T-helper 17 cell (primary cell): ENCODE measurements around the gene BICC1. TPM values are rescaled to one million over a fixed set of nuclear protein-coding genes. Genes with fewer than 3 reads are reported as not detected.

Source experiments
- ATAC-seq: fragments of 150-1000 bp; cut with Tn5 transposase; 2 replicates; pipeline ENCODE4 v1.10.0; 2021; ENCODE audit warnings: mild to moderate bottlenecking, moderate library complexity
- DNase-seq, 3 donors: peaks; one replicate each; pipeline versions ENCODE4 v3.0.0 to v3.0.0-alpha.2; 2020 to 2021
- H3K9me3 ChIP-seq: one replicate; pipeline ENCODE4 v1.7.0; 2013; ENCODE audit warnings: low read length, mild to moderate bottlenecking; ENCODE audit not compliant: control insufficient read depth, poor library complexity, severe bottlenecking
- H3K27ac Mint-ChIP-seq: one replicate; pipeline ENCODE4 v1.8.0; 2022; ENCODE audit warnings: mild to moderate bottlenecking, moderate library complexity, mixed read lengths
- H3K27me3 Mint-ChIP-seq: one replicate; pipeline ENCODE4 v1.8.0; 2022; ENCODE audit warnings: mixed read lengths
- H3K36me3 Mint-ChIP-seq: one replicate; pipeline ENCODE4 v1.8.0; 2022; ENCODE audit warnings: low read depth, mixed read lengths
- H3K4me1 Mint-ChIP-seq: one replicate; pipeline ENCODE4 v1.8.0; 2022; ENCODE audit warnings: mild to moderate bottlenecking, mixed read lengths
- H3K4me3 Mint-ChIP-seq: one replicate; pipeline ENCODE4 v1.8.0; 2022; ENCODE audit warnings: mild to moderate bottlenecking, moderate library complexity, mixed read lengths
- total RNA-seq, 4 donors: library from RNA in 2 of 4; stranded (reverse) in 2 of 4; gene quantifications; one replicate each; pipeline ENCODE4 v1.2.3 and lab custom pipeline; 2022 to 2026

BICC1 gene
- total RNA-seq, 2 donors from 2014 or later, result not detected

DNA sequence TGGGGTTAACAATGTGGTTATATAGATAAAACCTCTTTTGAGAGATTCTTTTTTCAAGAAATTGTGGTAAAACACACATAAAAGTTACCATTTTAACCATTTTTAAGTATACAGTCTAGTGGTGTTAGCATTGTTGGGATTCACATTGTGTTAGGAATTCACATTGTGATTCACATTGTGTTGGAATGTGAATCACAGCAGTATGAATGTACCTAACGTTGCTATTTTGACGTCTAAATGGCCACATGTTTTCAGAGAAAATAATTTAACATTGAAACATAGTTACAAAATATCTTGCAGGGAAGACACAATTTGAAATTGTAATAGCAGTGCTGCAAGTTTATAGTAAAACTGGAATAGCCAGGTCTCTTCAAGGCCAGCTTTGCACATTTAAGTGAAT is 129.0 kb downstream of the BICC1 start:
- DNase-seq (no peak), ATAC-seq (no peak)
- H3K4me3 Mint-ChIP-seq, result no peak overlapping the region
- peaks cover 22% of the 10 kb centered on the region for H3K27me3 Mint-ChIP-seq
- H3K4me1 Mint-ChIP-seq, result no peaks in the 10 kb centered on the region
- H3K36me3 Mint-ChIP-seq, result no peaks in the 10 kb centered on the region
- H3K27ac Mint-ChIP-seq, result no peak overlapping the region
- no peaks in the 10 kb centered on the region for H3K9me3 ChIP-seq

- no peaks in the 10 kb centered on the region for H3K9me3 ChIP-seq
- Mint-ChIP-seq H3K27ac (no peak overlapping the region), H3K27me3 (peaks cover 19% of the 10 kb centered on the region), H3K4me1 (no peaks in the 10 kb centered on the region), H3K36me3 (no peaks in the 10 kb centered on the region), H3K4me3 (no peak overlapping the region)
- DNase-seq, result no peak
- no peak for ATAC-seq
Observed at GRCh38 chr10:58642283-58642682, 129.6 kb downstream of the BICC1 start.

DNA sequence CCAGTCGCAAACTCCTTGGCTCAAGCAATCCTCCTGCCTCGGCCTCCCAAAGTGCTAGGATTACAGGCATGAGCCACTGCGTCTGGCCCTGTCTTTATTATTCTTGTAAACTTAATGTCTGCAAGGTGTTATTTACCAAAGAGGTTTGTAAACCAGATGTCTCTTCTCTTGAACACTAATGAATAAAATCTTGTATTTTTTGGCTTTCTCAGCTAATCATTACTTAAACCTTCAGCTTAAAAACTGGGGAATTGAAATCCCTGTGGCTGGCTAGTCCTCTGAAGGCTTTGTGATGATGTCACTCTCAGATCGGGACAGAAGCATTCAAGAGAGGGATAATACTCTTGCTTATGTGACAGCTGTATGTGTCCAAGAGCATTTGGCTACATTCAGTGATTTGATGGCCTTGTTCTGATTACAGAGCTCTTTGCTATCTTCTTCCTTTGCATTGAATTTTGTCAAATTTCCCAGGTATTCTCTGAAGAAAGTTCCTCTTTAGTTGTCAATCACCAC is 130.3 kb downstream of the BICC1 start:
- no peak for ATAC-seq
- Mint-ChIP-seq H3K36me3 (no peaks in the 10 kb centered on the region), H3K4me3 (no peak overlapping the region), H3K27me3 (peaks cover 13% of the 10 kb centered on the region), H3K4me1 (no peaks in the 10 kb centered on the region), H3K27ac (no peak overlapping the region)
- H3K9me3 ChIP-seq, result no peaks in the 10 kb centered on the region
- DNase-seq, result no peak

DNA sequence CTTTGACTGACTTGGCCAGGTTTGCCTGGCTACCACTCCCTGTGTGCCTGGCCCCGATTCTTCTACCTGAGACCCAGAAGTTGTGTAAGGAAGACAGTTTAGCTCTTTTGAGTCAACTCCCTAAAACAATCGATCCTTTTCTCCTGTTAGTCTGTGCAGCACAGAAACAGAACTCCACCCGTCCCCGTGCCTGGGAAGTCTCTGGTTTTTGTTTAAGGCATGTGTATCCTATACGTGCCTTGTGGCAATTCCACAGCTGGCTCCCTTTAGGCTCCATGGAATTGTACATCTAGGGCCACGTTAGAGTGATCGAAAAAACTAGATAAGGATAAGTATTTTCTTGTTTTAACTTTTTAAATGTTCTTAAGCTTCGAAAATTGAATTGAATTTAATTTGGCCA is 131.6 kb downstream of the BICC1 start:
- no peaks in the 10 kb centered on the region for H3K9me3 ChIP-seq
- H3K27ac Mint-ChIP-seq, result no peak overlapping the region
- DNase-seq (no peak), ATAC-seq (no peak)
- H3K36me3 Mint-ChIP-seq, result no peaks in the 10 kb centered on the region
- no peaks in the 10 kb centered on the region for H3K4me1 Mint-ChIP-seq
- H3K27me3 Mint-ChIP-seq, result peaks cover 13% of the 10 kb centered on the region
- no peak overlapping the region for H3K4me3 Mint-ChIP-seq

GRCh38 chr10:58645416-58646146 is 132.9 kb downstream of the BICC1 start:
- ATAC-seq, result no peak
- peaks cover 13% of the 10 kb centered on the region for H3K27me3 Mint-ChIP-seq

GRCh38 chr10:58647376-58648112 is 134.9 kb downstream of the BICC1 start:
- Mint-ChIP-seq H3K4me1 (no peaks in the 10 kb centered on the region), H3K36me3 (peaks cover 2% of the 10 kb centered on the region), H3K4me3 (no peak overlapping the region), H3K27me3 (no peaks in the 10 kb centered on the region), H3K27ac (no peak overlapping the region)
- no peak for DNase-seq
- no peak for ATAC-seq
- H3K9me3 ChIP-seq, result no peaks in the 10 kb centered on the region

More at GRCh38 chr10:58645416-58646146, 132.9 kb downstream of the BICC1 start:
- no peaks in the 10 kb centered on the region for H3K9me3 ChIP-seq
- no peak overlapping the region for H3K27ac Mint-ChIP-seq
- no peak overlapping the region for H3K4me3 Mint-ChIP-seq
- DNase-seq, result no peak
- peaks cover 2% of the 10 kb centered on the region for H3K36me3 Mint-ChIP-seq
- H3K4me1 Mint-ChIP-seq, result no peaks in the 10 kb centered on the region

- H3K4me1 Mint-ChIP-seq, result no peaks in the 10 kb centered on the region
- no peak for ATAC-seq
- H3K27ac Mint-ChIP-seq, result no peak overlapping the region
- peaks cover 2% of the 10 kb centered on the region for H3K36me3 Mint-ChIP-seq
- H3K9me3 ChIP-seq, result no peaks in the 10 kb centered on the region
- DNase-seq, result no peak
- no peaks in the 10 kb centered on the region for H3K27me3 Mint-ChIP-seq
- no peak overlapping the region for H3K4me3 Mint-ChIP-seq
Observed at GRCh38 chr10:58648131-58648530, 135.5 kb downstream of the BICC1 start.

- H3K4me3 Mint-ChIP-seq, result no peak overlapping the region
- H3K36me3 Mint-ChIP-seq, result peaks cover 2% of the 10 kb centered on the region
Observed at GRCh38 chr10:58651040-58651439, 138.4 kb downstream of the BICC1 start.

DNA sequence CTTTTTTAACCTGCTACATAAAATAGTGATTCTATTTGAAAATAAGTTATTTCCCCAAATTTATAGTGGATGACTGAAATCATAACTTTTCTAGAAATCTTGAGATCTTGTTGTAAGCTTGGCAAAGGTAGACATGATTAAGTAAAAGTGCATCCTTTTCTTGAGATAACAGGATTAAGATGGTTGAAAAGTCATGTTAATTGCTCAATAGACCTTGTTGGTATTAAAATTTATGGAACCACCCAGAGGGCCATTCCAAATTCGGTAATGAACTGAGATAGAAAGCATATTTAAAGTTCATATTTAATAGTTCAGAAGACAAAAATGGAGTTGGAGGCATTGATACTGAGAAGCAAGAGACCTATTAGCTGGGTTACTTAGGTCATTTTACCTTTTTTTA is 139.1 kb downstream of the BICC1 start:
- Mint-ChIP-seq H3K36me3 (peaks cover 2% of the 10 kb centered on the region), H3K4me1 (no peaks in the 10 kb centered on the region), H3K4me3 (no peak overlapping the region), H3K27ac (no peak overlapping the region), H3K27me3 (no peaks in the 10 kb centered on the region)
- ATAC-seq, result no peak
- H3K9me3 ChIP-seq, result no peaks in the 10 kb centered on the region
- DNase-seq, result no peak

More at GRCh38 chr10:58651040-58651439, 138.4 kb downstream of the BICC1 start:
- Mint-ChIP-seq H3K4me1 (no peaks in the 10 kb centered on the region), H3K27ac (no peak overlapping the region), H3K27me3 (no peaks in the 10 kb centered on the region)
- DNase-seq (no peak), ATAC-seq (no peak)
- H3K9me3 ChIP-seq, result no peaks in the 10 kb centered on the region

DNA sequence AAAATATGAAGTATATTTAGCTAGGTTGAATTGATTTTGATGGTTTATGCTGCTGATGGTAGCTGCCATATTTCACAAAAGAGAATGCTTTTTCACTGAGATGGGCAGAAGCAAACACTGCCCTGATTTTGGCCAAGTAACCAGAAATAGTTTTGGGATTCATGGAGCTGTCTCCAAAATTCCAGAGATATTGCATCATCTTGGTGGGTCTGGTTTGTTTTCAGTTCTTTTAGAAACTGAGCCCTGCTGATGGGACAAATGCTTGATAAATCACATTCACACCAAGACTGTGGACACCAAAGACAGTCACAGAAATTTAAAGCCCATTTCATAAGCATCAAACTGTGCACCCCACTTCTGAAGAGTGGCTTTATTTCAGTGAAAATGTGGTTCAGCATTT is 140.5 kb downstream of the BICC1 start:
- DNase-seq (no peak), ATAC-seq (no peak)
- Mint-ChIP-seq H3K4me1 (no peaks in the 10 kb centered on the region), H3K27ac (no peak overlapping the region), H3K36me3 (peaks cover 2% of the 10 kb centered on the region), H3K4me3 (no peak overlapping the region), H3K27me3 (no peaks in the 10 kb centered on the region)
- H3K9me3 ChIP-seq, result no peaks in the 10 kb centered on the region

- Mint-ChIP-seq H3K36me3 (no peaks in the 10 kb centered on the region), H3K4me1 (peaks cover 8% of the 10 kb centered on the region), H3K27me3 (no peaks in the 10 kb centered on the region), H3K27ac (peak overlapping the region; percentile 55), H3K4me3 (peak overlapping the region; percentile 22)
- H3K9me3 ChIP-seq, result no peaks in the 10 kb centered on the region
- ATAC-seq (no peak), DNase-seq (no peak)
Observed at GRCh38 chr10:58660575-58661255, 148.0 kb downstream of the BICC1 start.

DNA sequence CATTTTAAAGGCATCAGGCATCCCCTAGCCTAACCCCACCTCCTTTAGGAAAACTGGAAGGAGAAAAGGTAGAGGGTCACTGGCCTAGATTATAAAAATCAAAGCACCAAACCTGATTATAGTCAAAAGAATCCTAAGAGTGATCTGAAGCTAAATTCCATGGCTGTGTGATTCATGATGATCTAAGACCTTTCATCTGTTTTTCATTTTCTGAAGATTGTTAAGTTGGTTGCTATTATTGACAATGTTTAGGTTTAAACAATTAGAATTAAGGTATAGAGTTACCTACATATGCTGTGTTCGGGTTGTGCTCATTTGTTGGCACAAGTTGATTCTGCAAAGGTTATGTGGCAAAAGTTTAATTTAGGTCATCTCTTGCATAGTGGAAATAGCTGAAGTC is 148.7 kb downstream of the BICC1 start:
- DNase-seq (no peak), ATAC-seq (no peak)
- Mint-ChIP-seq H3K36me3 (no peaks in the 10 kb centered on the region), H3K27me3 (no peaks in the 10 kb centered on the region), H3K4me1 (peaks cover 11% of the 10 kb centered on the region), H3K4me3 (no peak overlapping the region), H3K27ac (no peak overlapping the region)
- no peaks in the 10 kb centered on the region for H3K9me3 ChIP-seq

GRCh38 chr10:58661902-58662301 is 149.2 kb downstream of the BICC1 start:
- H3K36me3 Mint-ChIP-seq, result no peaks in the 10 kb centered on the region
- no peak overlapping the region for H3K27ac Mint-ChIP-seq
- H3K4me3 Mint-ChIP-seq, result no peak overlapping the region
- H3K9me3 ChIP-seq, result no peaks in the 10 kb centered on the region
- ATAC-seq (no peak), DNase-seq (no peak)
- no peaks in the 10 kb centered on the region for H3K27me3 Mint-ChIP-seq
- H3K4me1 Mint-ChIP-seq, result peaks cover 14% of the 10 kb centered on the region
